ENCODE data around the gene SPRY1. TPM values are rescaled to one million over a fixed set of nuclear protein-coding genes. Genes with fewer than 3 reads are reported as not detected.

Gene SPRY1
- total RNA-seq, 1 experiment from 2014 or later, result 4.8 TPM

DNA sequence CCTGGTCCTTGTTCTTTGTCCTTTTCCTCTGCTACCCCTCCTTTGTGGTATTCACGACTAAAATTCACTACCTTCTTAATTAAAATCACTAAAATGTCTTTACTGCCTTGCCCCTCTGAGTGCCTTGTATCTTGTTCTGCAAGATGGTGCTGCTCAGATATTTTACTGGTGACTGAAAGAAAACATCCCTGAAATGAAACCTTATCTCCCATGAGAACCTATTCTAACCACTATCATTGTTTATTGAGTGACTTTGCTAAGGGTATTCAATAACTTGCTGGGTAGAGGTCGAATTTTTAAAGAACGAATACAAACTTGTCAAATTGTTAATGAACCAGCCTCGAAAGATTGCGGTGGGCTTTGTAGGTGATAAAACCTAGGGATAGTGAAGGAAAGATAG, 52.8 kb downstream of the SPRY1 start (continued):
- TF ChIP-seq, protein P1, sequence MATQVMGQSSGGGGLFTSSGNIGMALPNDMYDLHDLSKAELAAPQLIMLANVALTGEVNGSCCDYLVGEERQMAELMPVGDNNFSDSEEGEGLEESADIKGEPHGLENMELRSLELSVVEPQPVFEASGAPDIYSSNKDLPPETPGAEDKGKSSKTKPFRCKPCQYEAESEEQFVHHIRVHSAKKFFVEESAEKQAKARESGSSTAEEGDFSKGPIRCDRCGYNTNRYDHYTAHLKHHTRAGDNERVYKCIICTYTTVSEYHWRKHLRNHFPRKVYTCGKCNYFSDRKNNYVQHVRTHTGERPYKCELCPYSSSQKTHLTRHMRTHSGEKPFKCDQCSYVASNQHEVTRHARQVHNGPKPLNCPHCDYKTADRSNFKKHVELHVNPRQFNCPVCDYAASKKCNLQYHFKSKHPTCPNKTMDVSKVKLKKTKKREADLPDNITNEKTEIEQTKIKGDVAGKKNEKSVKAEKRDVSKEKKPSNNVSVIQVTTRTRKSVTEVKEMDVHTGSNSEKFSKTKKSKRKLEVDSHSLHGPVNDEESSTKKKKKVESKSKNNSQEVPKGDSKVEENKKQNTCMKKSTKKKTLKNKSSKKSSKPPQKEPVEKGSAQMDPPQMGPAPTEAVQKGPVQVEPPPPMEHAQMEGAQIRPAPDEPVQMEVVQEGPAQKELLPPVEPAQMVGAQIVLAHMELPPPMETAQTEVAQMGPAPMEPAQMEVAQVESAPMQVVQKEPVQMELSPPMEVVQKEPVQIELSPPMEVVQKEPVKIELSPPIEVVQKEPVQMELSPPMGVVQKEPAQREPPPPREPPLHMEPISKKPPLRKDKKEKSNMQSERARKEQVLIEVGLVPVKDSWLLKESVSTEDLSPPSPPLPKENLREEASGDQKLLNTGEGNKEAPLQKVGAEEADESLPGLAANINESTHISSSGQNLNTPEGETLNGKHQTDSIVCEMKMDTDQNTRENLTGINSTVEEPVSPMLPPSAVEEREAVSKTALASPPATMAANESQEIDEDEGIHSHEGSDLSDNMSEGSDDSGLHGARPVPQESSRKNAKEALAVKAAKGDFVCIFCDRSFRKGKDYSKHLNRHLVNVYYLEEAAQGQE (IDR thresholded peaks at IDR 0.05; ENCODE audit: low read depth), result no peak
- TF ChIP-seq JUND (IDR thresholded peaks at IDR 0.05) (no peak), EZH2phosphoT487 (IDR thresholded peaks at IDR 0.05; ENCODE audit: borderline replicate concordance) (no peak), ZNF274 (IDR thresholded peaks at IDR 0.05; ENCODE audit: low read depth, low read length) (no peak), CBX3 (IDR thresholded peaks at IDR 0.05; ENCODE audit: low read depth) (no peak), SRF (IDR thresholded peaks at IDR 0.05; ENCODE audit: low read depth) (no peak), POLR2AphosphoS5 (IDR thresholded peaks at IDR 0.05; ENCODE audit: low read depth, low read length) (no peak)

DNA sequence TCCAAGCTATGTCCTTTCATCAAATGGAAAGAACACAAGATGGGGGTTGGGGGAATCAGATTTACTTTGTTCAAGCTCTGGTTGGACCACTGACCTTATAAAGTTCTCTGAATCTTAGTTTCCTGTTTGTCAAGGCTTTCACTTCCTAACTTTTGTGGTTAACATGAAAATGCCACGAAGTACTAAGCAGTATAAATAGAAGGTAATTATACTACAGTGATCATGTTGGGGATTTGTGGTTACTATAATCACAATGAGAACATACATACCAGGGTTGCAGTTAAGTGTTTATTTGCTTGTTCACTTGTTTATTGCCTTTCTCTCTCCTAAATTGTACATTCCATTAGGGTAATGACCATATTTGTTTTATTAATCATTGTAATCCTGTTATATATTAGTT, 53.2 kb downstream of the SPRY1 start:
- Histone ChIP-seq H3K36me3 (ENCODE audit: control insufficient read depth in 1 of 2, insufficient read depth in 2 of 2, low read length in 2 of 2) (no peaks in the 10 kb centered on the region), H3K4me2 (ENCODE audit: low read length) (no peak overlapping the region), H3K9me2 (ENCODE audit: insufficient read depth) (no peaks in the 10 kb centered on the region), H3K4me3 (replicated peaks in 1 of 2; ENCODE audit: low read depth in 1 of 2, low read length in 2 of 2) (no peak overlapping the region), H3K9ac (ENCODE audit: low read length) (no peak overlapping the region), H2AFZ (ENCODE audit: low read depth, low read length, poor library complexity, severe bottlenecking) (no peak overlapping the region), H4K20me1 (ENCODE audit: insufficient read depth) (no peaks in the 10 kb centered on the region), H3K4me1 (ENCODE audit: control insufficient read depth in 1 of 2, insufficient read depth in 2 of 2, low read length in 2 of 2) (0 out of 4 replicates have a peak, but pooled peaks cover 0 to 4% of the 10 kb centered on the region in 2 experiments), H3K9me3 (ENCODE audit: control insufficient read depth in 1 of 2, insufficient read depth in 1 of 2, low read depth in 1 of 2, low read length in 2 of 2) (no peaks in the 10 kb centered on the region), H3K27ac (ENCODE audit: low read depth, low read length) (no peak overlapping the region), H3K79me2 (ENCODE audit: insufficient read depth, low read length) (no peaks in the 10 kb centered on the region), H3K27me3 (ENCODE audit: insufficient read depth, low read length) (no peaks in the 10 kb centered on the region)
- ChIA-PET CTCF (no interaction called here), POLR2A (no interaction called here), RAD21 (ENCODE audit: low non-redundant PET in 1 of 2, low total read pairs in 2 of 2, uncharacterized antibody in 2 of 2, unreplicated experiment in 2 of 2) (no interaction called here)
- no TSS peak for BruUV-seq (replicated peaks)
- intact Hi-C loops (cut with micrococcal nuclease), result no loop called here
- ATAC-seq, result no peak
- no peak for DNase-seq (ENCODE audit: low read depth, low spot score)
- TF ChIP-seq ELF1 (IDR thresholded peaks at IDR 0.05; ENCODE audit: borderline replicate concordance, low read depth) (no peak), SIN3A (IDR thresholded peaks at IDR 0.05; ENCODE audit: low read depth) (no peak), TCF7L2 (IDR thresholded peaks at IDR 0.05; ENCODE audit: borderline replicate concordance, extremely low read depth, insufficient read depth, insufficient read length) (no peak), EZH2phosphoT487 (IDR thresholded peaks at IDR 0.05; ENCODE audit: borderline replicate concordance) (no peak)
- TF ChIP-seq, protein P2, sequence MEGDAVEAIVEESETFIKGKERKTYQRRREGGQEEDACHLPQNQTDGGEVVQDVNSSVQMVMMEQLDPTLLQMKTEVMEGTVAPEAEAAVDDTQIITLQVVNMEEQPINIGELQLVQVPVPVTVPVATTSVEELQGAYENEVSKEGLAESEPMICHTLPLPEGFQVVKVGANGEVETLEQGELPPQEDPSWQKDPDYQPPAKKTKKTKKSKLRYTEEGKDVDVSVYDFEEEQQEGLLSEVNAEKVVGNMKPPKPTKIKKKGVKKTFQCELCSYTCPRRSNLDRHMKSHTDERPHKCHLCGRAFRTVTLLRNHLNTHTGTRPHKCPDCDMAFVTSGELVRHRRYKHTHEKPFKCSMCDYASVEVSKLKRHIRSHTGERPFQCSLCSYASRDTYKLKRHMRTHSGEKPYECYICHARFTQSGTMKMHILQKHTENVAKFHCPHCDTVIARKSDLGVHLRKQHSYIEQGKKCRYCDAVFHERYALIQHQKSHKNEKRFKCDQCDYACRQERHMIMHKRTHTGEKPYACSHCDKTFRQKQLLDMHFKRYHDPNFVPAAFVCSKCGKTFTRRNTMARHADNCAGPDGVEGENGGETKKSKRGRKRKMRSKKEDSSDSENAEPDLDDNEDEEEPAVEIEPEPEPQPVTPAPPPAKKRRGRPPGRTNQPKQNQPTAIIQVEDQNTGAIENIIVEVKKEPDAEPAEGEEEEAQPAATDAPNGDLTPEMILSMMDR (IDR thresholded peaks at IDR 0.05 in 2 of 3, conservative IDR thresholded peaks at IDR 0.05 in 1 of 3; ENCODE audit: borderline replicate concordance in 1 of 3, insufficient read depth in 1 of 3, low read depth in 2 of 3, low read length in 2 of 3), result no peak
- TF ChIP-seq, protein P1 (IDR thresholded peaks at IDR 0.05; ENCODE audit: low read depth), result no peak
- TF ChIP-seq, protein P3, sequence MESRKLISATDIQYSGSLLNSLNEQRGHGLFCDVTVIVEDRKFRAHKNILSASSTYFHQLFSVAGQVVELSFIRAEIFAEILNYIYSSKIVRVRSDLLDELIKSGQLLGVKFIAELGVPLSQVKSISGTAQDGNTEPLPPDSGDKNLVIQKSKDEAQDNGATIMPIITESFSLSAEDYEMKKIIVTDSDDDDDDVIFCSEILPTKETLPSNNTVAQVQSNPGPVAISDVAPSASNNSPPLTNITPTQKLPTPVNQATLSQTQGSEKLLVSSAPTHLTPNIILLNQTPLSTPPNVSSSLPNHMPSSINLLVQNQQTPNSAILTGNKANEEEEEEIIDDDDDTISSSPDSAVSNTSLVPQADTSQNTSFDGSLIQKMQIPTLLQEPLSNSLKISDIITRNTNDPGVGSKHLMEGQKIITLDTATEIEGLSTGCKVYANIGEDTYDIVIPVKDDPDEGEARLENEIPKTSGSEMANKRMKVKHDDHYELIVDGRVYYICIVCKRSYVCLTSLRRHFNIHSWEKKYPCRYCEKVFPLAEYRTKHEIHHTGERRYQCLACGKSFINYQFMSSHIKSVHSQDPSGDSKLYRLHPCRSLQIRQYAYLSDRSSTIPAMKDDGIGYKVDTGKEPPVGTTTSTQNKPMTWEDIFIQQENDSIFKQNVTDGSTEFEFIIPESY (IDR thresholded peaks at IDR 0.05; ENCODE audit: extremely low read depth, insufficient replicate concordance, low read length), result no peak
- TF ChIP-seq, protein P4, sequence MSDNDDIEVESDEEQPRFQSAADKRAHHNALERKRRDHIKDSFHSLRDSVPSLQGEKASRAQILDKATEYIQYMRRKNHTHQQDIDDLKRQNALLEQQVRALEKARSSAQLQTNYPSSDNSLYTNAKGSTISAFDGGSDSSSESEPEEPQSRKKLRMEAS (IDR thresholded peaks at IDR 0.05), result no peak
